Brain microvascular endothelial cell (primary cell): Measurements from ENCODE around the gene ZNF774.

Source experiments
- DNase-seq: peaks from one replicate; pipeline ENCODE4 v3.0.0-alpha.2; 2020
- H3K27ac ChIP-seq: fragments of 250-450 bp; sonication (Bioruptor Pico); 2 replicates; pipeline ENCODE4 v1.5.1; 2020; ENCODE audit warnings: mild to moderate bottlenecking, moderate library complexity
- H3K27me3 ChIP-seq: fragments of 250-450 bp; sonication (Bioruptor Pico); replicated peaks from 2 replicates; pipeline ENCODE4 v1.5.1; 2020; ENCODE audit warnings: mild to moderate bottlenecking
- H3K36me3 ChIP-seq: fragments of 250-450 bp; sonication (Bioruptor Pico); replicated peaks from 2 replicates; pipeline ENCODE4 v1.5.1; 2020; ENCODE audit warnings: mild to moderate bottlenecking
- H3K4me3 ChIP-seq: 2 replicates; pipeline ENCODE4 v1.5.1; 2011; ENCODE audit warnings: low read depth, mild to moderate bottlenecking, control low read depth, low read length, moderate library complexity
- CTCF ChIP-seq: IDR thresholded peaks from 2 replicates; pipeline ENCODE4 v1.5.1; 2011; ENCODE audit warnings: low read depth, mild to moderate bottlenecking, moderate library complexity, low read length, control low read depth, inconsistent platforms; ENCODE audit errors: missing control alignments
- in situ Hi-C: cut with HindIII; loops from 2 replicates; pipeline ENCODE4 v1.10.0; 2017; ENCODE audit warnings: low sequenced_read_pairs, low pct_ligation_motif_present

Gene ZNF774

GRCh38 chr15:90411176-90411575 lies 59.1 kb downstream of the ZNF774 start:
- no peaks in the 10 kb centered on the region for H3K27me3 ChIP-seq
- in situ Hi-C loops, result no loop called here
- H3K4me3 ChIP-seq, result no peak overlapping the region
- no peak overlapping the region for H3K27ac ChIP-seq
- DNase-seq, result no peak
- H3K36me3 ChIP-seq, result no peaks in the 10 kb centered on the region
- TF ChIP-seq CTCF, result no peak
